Measurements from ENCODE around the gene TIMM17B.

TIMM17B gene

DNA sequence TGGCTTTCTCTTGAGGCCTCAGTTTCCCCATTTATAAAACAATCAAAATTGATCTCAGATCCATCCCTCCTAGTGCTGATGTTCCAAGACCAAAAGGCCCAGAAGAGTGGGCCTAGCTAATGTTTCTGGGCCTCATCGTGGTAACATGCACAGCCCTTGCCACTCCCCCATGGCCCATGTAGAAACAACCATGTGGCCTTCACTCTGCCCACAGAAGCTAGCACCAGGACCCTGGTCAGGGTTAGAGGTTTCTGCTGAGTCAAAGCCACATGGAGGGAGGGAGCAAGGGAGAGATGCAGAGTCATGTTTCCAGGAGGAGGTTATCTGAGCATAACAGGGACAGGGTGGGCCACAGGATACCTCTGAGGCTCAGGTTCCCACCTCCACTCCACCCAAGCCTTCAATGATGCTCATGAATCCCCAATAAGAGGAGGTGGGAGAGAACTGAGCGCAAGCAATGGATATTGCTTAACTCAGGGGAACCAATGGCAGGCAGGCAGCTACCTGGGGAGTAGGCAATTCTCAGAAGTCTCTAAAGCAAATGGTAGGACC is 42.9 kb upstream of the TIMM17B start:
- Histone ChIP-seq H2BK120ac (ENCODE audit: low read depth, low read length) (no peak overlapping the region), H2BK12ac (ENCODE audit: low read length in 2 of 2) (no peak overlapping the region), H3K27me3 (ENCODE audit: control insufficient read depth in 1 of 2, insufficient read depth in 1 of 2, low read length in 2 of 2) (peaks cover 0 to 12% of the 10 kb centered on the region in 2 experiments), H2AFZ (ENCODE audit: low read depth, low read length) (no peak overlapping the region), H3K23ac (ENCODE audit: low read length in 2 of 2) (no peak overlapping the region), H2BK15ac (ENCODE audit: low read depth, poor library complexity, severe bottlenecking) (no peak overlapping the region), H3K4ac (ENCODE audit: low read depth in 1 of 2, low read length in 2 of 2) (no peak overlapping the region), H3K4me3 (ENCODE audit: insufficient read depth in 1 of 2, low read depth in 1 of 2, low read length in 2 of 2) (no peak overlapping the region), H3K36me3 (ENCODE audit: control insufficient read depth in 1 of 2, insufficient read depth in 2 of 2, low read depth in 1 of 2, low read length in 2 of 2) (peaks cover 26 to 46% of the 10 kb centered on the region in 2 experiments), H3K27ac (ENCODE audit: low read length, poor library complexity, severe bottlenecking) (no peak overlapping the region), H2BK5ac (ENCODE audit: low read depth, low read length, poor library complexity, severe bottlenecking) (no peak overlapping the region), H3K4me1 (ENCODE audit: control insufficient read depth, insufficient read depth, low read depth, low read length) (peaks cover 24% of the 10 kb centered on the region), H3K9ac (ENCODE audit: low read length) (no peak overlapping the region), H3K4me2 (ENCODE audit: low read length, poor library complexity, severe bottlenecking) (no peak overlapping the region), H3K18ac (ENCODE audit: low read depth in 1 of 2, low read length in 2 of 2) (no peak overlapping the region), H2AK5ac (ENCODE audit: low read length, severe bottlenecking) (no peak overlapping the region), H4K8ac (ENCODE audit: low read length) (no peak overlapping the region), H4K91ac (ENCODE audit: low read length) (no peak overlapping the region), H3K9me3 (ENCODE audit: control insufficient read depth, low read length) (no peaks in the 10 kb centered on the region), H3K14ac (ENCODE audit: low read length in 2 of 2) (no peak overlapping the region), H3K79me1 (replicated peaks; ENCODE audit: low read length, poor library complexity, severe bottlenecking) (peaks cover 9% of the 10 kb centered on the region)
- no CpG with 5 or more reads among the region's 2 CpGs for WGBS
- DNase-seq: no peak

DNA sequence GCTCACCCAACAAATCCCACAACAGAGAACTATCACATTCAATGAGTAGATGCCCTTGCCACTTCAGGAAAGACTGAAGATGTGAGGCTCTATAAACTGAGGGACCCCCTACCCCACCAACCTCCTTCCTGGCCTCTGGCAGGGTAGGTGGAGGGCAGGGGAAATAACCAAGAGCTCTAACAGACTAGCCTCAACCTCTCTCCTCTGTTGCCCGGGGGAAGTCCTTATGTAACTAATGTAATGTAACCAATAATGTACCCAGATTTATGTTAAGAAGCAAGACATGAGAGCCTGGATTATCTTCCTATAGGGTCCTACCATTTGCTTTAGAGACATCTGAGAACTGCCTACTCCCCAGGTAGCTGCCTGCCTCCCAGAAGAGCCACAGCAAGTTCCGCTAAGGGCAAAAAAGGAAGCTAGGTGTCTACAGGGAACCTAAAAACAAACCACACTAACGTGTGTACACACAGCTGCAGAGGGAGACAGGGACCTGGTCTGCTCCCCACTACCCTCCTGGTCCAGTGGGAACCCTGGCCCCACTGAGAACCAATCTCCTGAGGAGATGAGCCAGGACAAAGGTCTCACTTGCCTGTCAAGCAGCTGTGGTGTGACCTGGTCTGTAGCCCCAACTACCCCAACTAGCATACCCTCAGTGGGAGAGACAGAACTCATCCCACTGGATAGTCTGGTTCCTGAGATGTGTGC is 42.1 kb upstream of the TIMM17B start:
- Histone ChIP-seq H3K36me3 (ENCODE audit: control insufficient read depth in 1 of 2, insufficient read depth in 2 of 2, low read depth in 1 of 2, low read length in 2 of 2) (peaks cover 29 to 51% of the 10 kb centered on the region in 2 experiments), H2BK120ac (ENCODE audit: low read depth, low read length) (no peak overlapping the region), H3K18ac (ENCODE audit: low read depth in 1 of 2, low read length in 2 of 2) (no peak overlapping the region), H3K9me3 (ENCODE audit: control insufficient read depth, low read length) (no peaks in the 10 kb centered on the region), H3K4me1 (ENCODE audit: control insufficient read depth, insufficient read depth, low read depth, low read length) (peaks cover 24% of the 10 kb centered on the region), H2BK15ac (ENCODE audit: low read depth, poor library complexity, severe bottlenecking) (no peak overlapping the region), H3K4me2 (ENCODE audit: low read length, poor library complexity, severe bottlenecking) (no peak overlapping the region), H4K8ac (ENCODE audit: low read length) (no peak overlapping the region), H2AFZ (ENCODE audit: low read depth, low read length) (no peak overlapping the region), H3K27ac (ENCODE audit: low read length, poor library complexity, severe bottlenecking) (no peak overlapping the region), H2AK5ac (ENCODE audit: low read length, severe bottlenecking) (no peak overlapping the region), H3K4me3 (ENCODE audit: insufficient read depth in 1 of 2, low read depth in 1 of 2, low read length in 2 of 2) (no peak overlapping the region), H3K14ac (ENCODE audit: low read length in 2 of 2) (no peak overlapping the region), H2BK12ac (ENCODE audit: low read length in 2 of 2) (no peak overlapping the region), H4K91ac (ENCODE audit: low read length) (no peak overlapping the region), H3K4ac (ENCODE audit: low read depth in 1 of 2, low read length in 2 of 2) (no peak overlapping the region), H3K79me1 (replicated peaks; ENCODE audit: low read length, poor library complexity, severe bottlenecking) (peaks cover 11% of the 10 kb centered on the region), H3K23ac (ENCODE audit: low read length in 2 of 2) (no peak overlapping the region), H3K9ac (ENCODE audit: low read length) (no peak overlapping the region), H3K27me3 (ENCODE audit: control insufficient read depth in 1 of 2, insufficient read depth in 1 of 2, low read length in 2 of 2) (peaks cover 0 to 12% of the 10 kb centered on the region in 2 experiments), H2BK5ac (ENCODE audit: low read depth, low read length, poor library complexity, severe bottlenecking) (no peak overlapping the region)
- no peak for DNase-seq
- 100% methylated on average over 2 of the region's 3 CpGs for WGBS

DNA sequence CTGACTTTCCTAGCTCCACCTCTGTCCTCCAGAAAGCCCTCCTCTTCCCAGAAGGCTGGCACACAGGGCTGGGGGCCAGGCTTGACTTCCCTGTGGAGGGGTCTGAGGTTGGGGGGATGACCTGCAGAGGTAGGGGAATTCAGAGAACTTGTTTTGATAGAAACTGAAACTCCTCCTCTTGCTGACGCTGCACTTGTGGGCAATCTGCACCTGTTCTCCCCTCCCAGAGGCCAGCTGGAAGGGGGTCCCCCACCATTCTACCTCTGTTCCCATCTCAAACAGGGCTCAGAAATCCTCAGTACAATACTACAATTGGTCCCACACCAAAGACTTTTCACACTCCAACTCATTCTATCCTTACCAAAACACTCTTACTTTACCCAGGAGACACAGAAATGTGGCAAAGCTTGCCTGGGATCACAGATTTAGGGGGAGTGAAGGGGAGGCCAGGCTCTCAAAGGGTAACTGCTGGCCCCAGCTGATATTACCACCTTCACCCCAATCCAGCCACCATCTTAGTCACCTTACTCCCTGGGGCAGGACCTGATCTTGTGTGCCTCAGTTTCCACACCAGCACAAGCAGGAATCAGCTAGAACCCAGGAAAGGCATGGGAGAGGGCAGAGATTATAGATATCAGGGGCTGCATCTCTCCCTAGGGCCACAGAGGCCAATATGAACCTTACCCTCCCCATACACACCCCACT is 41.3 kb upstream of the TIMM17B start:
- Histone ChIP-seq H3K9ac (ENCODE audit: low read length) (no peak overlapping the region), H3K4me1 (ENCODE audit: control insufficient read depth, insufficient read depth, low read depth, low read length) (peaks cover 24% of the 10 kb centered on the region), H3K4ac (ENCODE audit: low read depth in 1 of 2, low read length in 2 of 2) (no peak overlapping the region), H3K27ac (ENCODE audit: low read length, poor library complexity, severe bottlenecking) (no peak overlapping the region), H3K4me2 (ENCODE audit: low read length, poor library complexity, severe bottlenecking) (no peak overlapping the region), H2BK5ac (ENCODE audit: low read depth, low read length, poor library complexity, severe bottlenecking) (no peak overlapping the region), H3K14ac (ENCODE audit: low read length in 2 of 2) (no peak overlapping the region), H2BK12ac (ENCODE audit: low read length in 2 of 2) (no peak overlapping the region), H3K23ac (ENCODE audit: low read length in 2 of 2) (no peak overlapping the region), H4K91ac (ENCODE audit: low read length) (no peak overlapping the region), H3K27me3 (ENCODE audit: control insufficient read depth in 1 of 2, insufficient read depth in 1 of 2, low read length in 2 of 2) (peaks cover 0 to 9% of the 10 kb centered on the region in 2 experiments), H2AK5ac (ENCODE audit: low read length, severe bottlenecking) (no peak overlapping the region), H3K36me3 (ENCODE audit: control insufficient read depth in 1 of 2, insufficient read depth in 2 of 2, low read depth in 1 of 2, low read length in 2 of 2) (peaks cover 34 to 56% of the 10 kb centered on the region in 2 experiments), H3K9me3 (ENCODE audit: control insufficient read depth, low read length) (no peaks in the 10 kb centered on the region), H3K79me1 (replicated peaks; ENCODE audit: low read length, poor library complexity, severe bottlenecking) (peaks cover 10% of the 10 kb centered on the region), H4K8ac (ENCODE audit: low read length) (no peak overlapping the region), H3K4me3 (ENCODE audit: insufficient read depth in 1 of 2, low read depth in 1 of 2, low read length in 2 of 2) (no peak overlapping the region), H2BK120ac (ENCODE audit: low read depth, low read length) (no peak overlapping the region), H2BK15ac (ENCODE audit: low read depth, poor library complexity, severe bottlenecking) (no peak overlapping the region), H2AFZ (ENCODE audit: low read depth, low read length) (no peak overlapping the region), H3K18ac (ENCODE audit: low read depth in 1 of 2, low read length in 2 of 2) (no peak overlapping the region)
- DNase-seq: no peak
- WGBS: 100% methylated on average over 1 of the region's 1 CpG
